GM18502 (cell line): ENCODE data around the gene RASEF.

Experiments used
- ATAC-seq: cut with Tn5 transposase; IDR thresholded peaks from one replicate; pipeline ENCODE4 v1.9.1; 2021; ENCODE audit warnings: mild to moderate bottlenecking; ENCODE audit not compliant: unreplicated experiment, poor library complexity

Gene RASEF

GRCh38 chr9:83059417-83059816 is 3.5 kb downstream of the RASEF start:
- ATAC-seq = no peak

DNA sequence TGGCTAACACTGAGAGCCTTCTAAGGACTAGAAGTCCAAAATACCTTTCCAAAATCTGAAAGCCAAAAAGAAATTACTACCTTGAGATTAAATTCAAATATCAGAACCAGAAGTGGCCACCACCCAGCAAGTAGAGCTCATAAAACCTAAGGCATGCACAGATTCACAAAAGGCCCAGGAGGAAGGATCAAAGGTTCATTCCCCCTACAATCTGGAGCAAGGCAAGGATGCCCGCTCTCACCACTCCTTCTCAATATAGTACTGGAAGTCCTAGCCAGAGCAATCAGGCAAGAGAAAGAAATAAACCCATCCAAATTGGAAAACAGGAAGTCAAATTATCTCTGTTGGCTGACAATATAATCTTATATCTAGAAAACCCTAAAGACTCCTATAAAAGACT is 6.0 kb downstream of the RASEF start:
- no peak for ATAC-seq

- no peak for ATAC-seq
Observed at GRCh38 chr9:83056174-83056573, 6.8 kb downstream of the RASEF start.

GRCh38 chr9:83047839-83048775 is 14.8 kb downstream of the RASEF start:
- no peak for ATAC-seq

GRCh38 chr9:83043597-83043996 is 19.3 kb downstream of the RASEF start:
- no peak for ATAC-seq

GRCh38 chr9:83041771-83042170 is 21.2 kb downstream of the RASEF start:
- ATAC-seq = no peak

- ATAC-seq = no peak
Observed at GRCh38 chr9:83039303-83039702, 23.6 kb downstream of the RASEF start.

DNA sequence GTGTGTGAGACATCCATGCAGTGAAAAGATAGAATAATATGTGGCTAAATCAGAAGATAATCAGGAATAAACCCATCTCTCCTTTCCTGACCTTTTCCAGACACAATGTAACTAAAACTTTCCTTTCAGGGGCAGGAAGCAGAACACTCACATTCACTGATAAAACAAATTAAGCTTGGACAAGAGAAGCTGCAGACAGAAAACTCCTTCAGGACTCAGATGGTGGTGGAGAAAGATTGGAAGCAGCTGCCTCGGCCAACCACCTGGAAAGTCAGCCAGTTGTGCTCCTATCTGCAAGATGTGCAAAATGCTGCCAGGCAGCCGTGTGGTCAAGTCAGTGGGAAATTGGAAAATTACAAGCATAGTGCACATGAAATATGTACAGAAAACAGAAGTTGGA is 26.9 kb downstream of the RASEF start:
- ATAC-seq = no peak

GRCh38 chr9:83035143-83035542 is 27.8 kb downstream of the RASEF start:
- no peak for ATAC-seq

- no peak for ATAC-seq
Observed at GRCh38 chr9:83034587-83034986, 28.4 kb downstream of the RASEF start.

DNA sequence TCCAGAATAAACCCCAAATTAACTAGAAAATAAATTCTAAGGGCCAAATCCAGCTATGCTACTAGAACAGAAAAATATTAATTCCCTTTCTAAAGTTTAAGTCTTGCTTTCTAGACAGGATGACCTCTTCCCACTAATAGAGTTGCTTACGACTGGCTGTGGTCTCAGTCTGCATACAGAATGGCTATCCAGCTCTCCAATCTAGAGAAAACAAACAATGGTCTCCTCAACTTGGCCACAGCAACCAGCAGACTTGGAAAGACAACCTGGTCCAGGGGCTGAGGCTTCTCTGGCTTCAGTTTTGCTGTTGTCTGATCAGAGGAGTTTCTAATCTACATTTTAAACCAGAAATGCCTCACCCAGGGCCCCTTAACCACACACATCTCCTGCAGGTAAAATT is 28.9 kb downstream of the RASEF start:
- ATAC-seq = no peak

GRCh38 chr9:83032065-83032625 is 30.8 kb downstream of the RASEF start:
- ATAC-seq = no peak

DNA sequence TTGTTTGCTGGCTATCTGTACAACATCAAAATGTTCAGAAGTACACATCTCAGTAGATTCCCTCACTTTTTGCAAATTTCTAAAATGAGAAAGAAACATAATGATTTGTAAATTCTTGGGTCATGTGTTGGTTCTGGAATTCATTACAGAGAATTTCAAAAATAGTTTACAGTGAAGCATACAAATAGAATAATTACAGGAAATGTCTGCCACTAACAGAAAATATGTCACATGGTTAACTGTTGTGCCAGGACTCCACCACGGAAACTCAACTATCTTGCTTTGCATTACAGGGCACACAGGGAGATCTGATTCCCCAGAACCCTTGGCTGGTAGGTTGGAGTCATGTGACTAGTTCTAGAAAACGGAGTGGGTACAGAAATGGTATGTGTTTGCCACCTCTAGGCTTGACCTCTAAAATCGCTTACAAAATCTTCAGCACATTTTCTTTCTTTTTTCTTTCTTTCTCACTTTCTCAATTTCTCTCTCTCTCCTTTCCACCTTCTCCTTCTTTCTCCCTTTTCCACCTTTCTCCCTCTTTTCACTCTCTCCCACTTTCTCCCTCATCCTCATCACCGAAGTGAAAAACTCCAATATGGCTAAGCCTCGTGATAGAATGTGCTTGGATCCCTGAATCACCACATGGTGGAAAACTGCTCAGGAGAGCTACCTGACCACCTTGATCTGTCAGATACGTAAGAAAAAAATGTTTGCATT is 32.4 kb downstream of the RASEF start:
- no peak for ATAC-seq

- no peak for ATAC-seq
Observed at GRCh38 chr9:83029531-83030137, 33.3 kb downstream of the RASEF start.

DNA sequence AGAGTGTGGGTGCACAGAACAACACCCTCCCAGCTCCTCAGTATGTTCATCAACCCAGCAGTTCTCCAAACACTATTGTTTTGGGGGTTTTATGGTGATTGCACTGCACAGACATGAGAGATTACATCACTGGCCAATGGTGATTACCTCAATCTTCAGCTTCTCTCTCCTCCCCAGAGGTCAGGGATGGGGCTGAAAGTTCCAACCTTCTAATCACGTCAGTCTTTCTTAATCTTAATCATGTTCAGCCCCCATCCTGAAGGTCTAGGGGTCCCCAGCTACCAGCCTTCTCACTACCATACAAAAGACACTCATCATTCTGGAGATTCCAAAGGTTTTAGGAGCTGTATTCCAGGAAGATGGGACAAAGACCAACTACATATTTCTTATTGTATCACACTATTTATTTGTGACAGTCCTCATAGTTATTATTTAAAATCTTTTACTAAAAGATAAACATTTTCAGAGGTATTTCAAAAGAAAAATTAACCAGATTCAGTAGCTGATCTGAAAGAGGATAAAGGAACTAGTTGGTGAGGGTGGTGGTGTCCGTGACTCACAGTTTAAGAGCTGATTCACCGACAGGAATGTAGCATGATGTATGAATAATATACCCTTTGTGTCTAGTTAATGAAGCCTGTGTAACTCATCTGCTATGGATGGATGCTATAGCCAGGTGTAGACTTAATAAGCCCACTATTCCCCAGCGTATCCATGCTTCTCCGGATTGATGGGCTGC is 35.6 kb downstream of the RASEF start:
- ATAC-seq = no peak

DNA sequence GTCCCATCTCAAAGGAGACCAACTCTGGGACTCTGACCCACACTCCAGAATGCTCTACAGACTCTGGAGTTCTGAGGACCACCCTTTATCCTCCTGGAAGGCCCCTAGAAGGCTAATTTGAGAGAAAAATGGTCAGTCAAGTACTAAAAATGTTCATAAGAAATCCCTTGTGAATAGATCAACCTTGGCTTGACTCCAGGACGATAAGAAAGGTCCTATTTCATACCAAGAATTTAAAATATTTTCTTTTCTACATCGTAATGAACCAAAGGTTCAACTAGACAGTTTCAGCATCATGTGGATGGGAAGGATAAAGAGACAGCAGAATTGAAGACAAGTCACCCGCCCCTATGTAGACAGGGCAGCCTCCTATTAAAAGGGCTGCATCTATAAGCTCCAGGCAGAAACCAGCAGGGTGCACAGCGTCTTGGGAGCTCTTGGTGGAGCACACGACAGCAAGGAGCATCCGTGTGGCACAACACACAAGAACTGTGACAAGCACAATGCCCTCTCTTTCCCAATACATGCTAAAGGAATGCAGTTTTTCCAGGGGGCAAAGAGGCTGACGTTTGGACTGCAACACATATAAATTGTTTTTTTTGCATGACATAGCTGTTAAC is 38.3 kb downstream of the RASEF start:
- no peak for ATAC-seq

- no peak for ATAC-seq
Observed at GRCh38 chr9:83023151-83023550, 39.8 kb downstream of the RASEF start.

GRCh38 chr9:83020864-83021263 is 42.1 kb downstream of the RASEF start:
- ATAC-seq = no peak

DNA sequence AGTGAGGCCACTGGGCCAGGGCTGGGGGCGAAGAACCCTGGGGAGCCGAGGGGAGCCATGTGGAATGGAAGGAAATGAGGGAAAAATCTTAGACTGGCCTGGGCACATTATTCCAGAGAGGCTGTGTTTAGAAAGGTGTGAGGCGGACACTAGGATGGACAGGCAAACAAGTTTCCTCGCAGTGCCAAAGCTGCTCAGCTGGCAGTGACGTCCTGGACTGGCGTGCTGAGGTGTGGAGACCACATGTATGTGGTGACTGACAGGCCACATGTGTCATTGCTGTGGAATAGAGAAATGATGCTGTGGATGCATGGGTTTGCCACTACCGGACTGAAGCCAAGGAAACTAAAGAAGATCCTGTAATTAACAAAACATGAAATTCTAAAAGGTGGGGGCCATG is 42.6 kb downstream of the RASEF start:
- no peak for ATAC-seq

- ATAC-seq = no peak
Observed at GRCh38 chr9:83019246-83019645, 43.7 kb downstream of the RASEF start.
